PC-3 (cell line): ENCODE data around the gene HSPA1L. TPM values are rescaled to one million over a fixed set of nuclear protein-coding genes. Genes with fewer than 3 reads are reported as not detected.

Source experiments
- total RNA-seq: library from RNA; depleted of rRNA; stranded (reverse); fragments of >200 nt; gene quantifications from 2 replicates; pipeline ENCODE4 v1.2.3, GENCODE V29; 2014; rRNA removed

The HSPA1L gene
- total RNA-seq, 1 experiment from 2014 or later, result 0.26 TPM

Other genes with a start within 250 kb of the HSPA1L start
- gene LTA, start 243.0 kb downstream of the HSPA1L start, total RNA-seq, result not detected in 2 replicates
- gene TNF, start 239.7 kb downstream of the HSPA1L start, total RNA-seq, result not detected in 2 replicates
- gene LTB, start 232.9 kb downstream of the HSPA1L start, total RNA-seq, result 1.5 TPM in 1 of 2 replicates, not detected in the other
- gene LST1, start 229.0 kb downstream of the HSPA1L start, total RNA-seq, result not detected in 2 replicates
- gene NCR3, start 222.3 kb downstream of the HSPA1L start, total RNA-seq, result 0.26 TPM in 1 of 2 replicates, not detected in the other
- not detected in 2 replicates for gene AIF1, start 200.0 kb downstream of the HSPA1L start, total RNA-seq
- 123 and 169 TPM in 2 replicates for gene PRRC2A, start 194.6 kb downstream of the HSPA1L start, total RNA-seq
- 320 and 365 TPM in 2 replicates for gene BAG6, start 162.6 kb downstream of the HSPA1L start, total RNA-seq
- gene APOM, start 159.4 kb downstream of the HSPA1L start, total RNA-seq, result 1.6 and 2.2 TPM in 2 replicates
- gene C6orf47, start 154.5 kb downstream of the HSPA1L start, total RNA-seq, result 26.3 and 33.2 TPM in 2 replicates
- 11.8 and 14.9 TPM in 2 replicates for gene GPANK1, start 150.3 kb downstream of the HSPA1L start, total RNA-seq
- gene CSNK2B, start 149.2 kb downstream of the HSPA1L start, total RNA-seq, result 227 and 267 TPM in 2 replicates
- gene LY6G5B, start 145.3 kb downstream of the HSPA1L start, total RNA-seq, result 5.0 and 5.3 TPM in 2 replicates
- gene LY6G5C, start 134.2 kb downstream of the HSPA1L start, total RNA-seq, result 1.6 and 1.8 TPM in 2 replicates
- 52.0 and 54.0 TPM in 2 replicates for gene ABHD16A, start 112.0 kb downstream of the HSPA1L start, total RNA-seq
- not detected in 2 replicates for gene LY6G6F, start 108.4 kb downstream of the HSPA1L start, total RNA-seq
- not detected in 2 replicates for gene LY6G6D, start 99.9 kb downstream of the HSPA1L start, total RNA-seq
- gene LY6G6C, start 93.5 kb downstream of the HSPA1L start, total RNA-seq, result 0.22 TPM in 1 of 2 replicates, not detected in the other
- not detected in 2 replicates for gene MPIG6B, start 91.9 kb downstream of the HSPA1L start, total RNA-seq
- 65.5 and 71.6 TPM in 2 replicates for gene DDAH2, start 86.0 kb downstream of the HSPA1L start, total RNA-seq
- gene CLIC1, start 78.8 kb downstream of the HSPA1L start, total RNA-seq, result 708 and 743 TPM in 2 replicates
- gene MSH5, start 75.3 kb downstream of the HSPA1L start, total RNA-seq, result 22.7 and 23.0 TPM in 2 replicates
- 4.2 and 6.0 TPM in 2 replicates for gene SAPCD1, start 52.6 kb downstream of the HSPA1L start, total RNA-seq
- 0.98 and 1.9 TPM in 2 replicates for gene VWA7, start 38.0 kb downstream of the HSPA1L start, total RNA-seq
- gene VARS1, start 19.5 kb downstream of the HSPA1L start, total RNA-seq, result 89.8 and 130 TPM in 2 replicates
- 93.7 and 143 TPM in 2 replicates for gene LSM2, start 8.3 kb downstream of the HSPA1L start, total RNA-seq
- 269 and 324 TPM in 2 replicates for gene HSPA1A, start 260 bp upstream of the HSPA1L start, total RNA-seq
- 265 and 331 TPM in 2 replicates for gene HSPA1B, start 12.5 kb upstream of the HSPA1L start, total RNA-seq
- gene NEU1, start 47.5 kb upstream of the HSPA1L start, total RNA-seq, result 31.7 and 33.1 TPM in 2 replicates
- 3.5 and 4.9 TPM in 2 replicates for gene SLC44A4, start 63.7 kb upstream of the HSPA1L start, total RNA-seq
- 74.5 and 80.8 TPM in 2 replicates for gene EHMT2, start 82.4 kb upstream of the HSPA1L start, total RNA-seq
- 5.4 and 8.6 TPM in 2 replicates for gene ZBTB12, start 86.8 kb upstream of the HSPA1L start, total RNA-seq
- 1.1 TPM in 1 of 2 replicates, not detected in the other for gene C2, start 112.4 kb upstream of the HSPA1L start, total RNA-seq
- gene CFB, start 130.8 kb upstream of the HSPA1L start, total RNA-seq, result 0.86 TPM in 1 of 2 replicates, not detected in the other
- 132 and 142 TPM in 2 replicates for gene NELFE, start 143.7 kb upstream of the HSPA1L start, total RNA-seq
- 81.9 and 95.0 TPM in 2 replicates for gene SKIC2, start 143.9 kb upstream of the HSPA1L start, total RNA-seq
- 27.1 and 32.4 TPM in 2 replicates for gene DXO, start 156.9 kb upstream of the HSPA1L start, total RNA-seq
- 2.2 and 3.6 TPM in 2 replicates for gene C4A, start 166.8 kb upstream of the HSPA1L start, total RNA-seq
- gene C4B, start 199.5 kb upstream of the HSPA1L start, total RNA-seq, result 0.52 and 2.6 TPM in 2 replicates
- gene CYP21A2, start 223.1 kb upstream of the HSPA1L start, total RNA-seq, result not detected in 2 replicates